H9 (cell line): ENCODE data around the gene TMSB4X. TPM values are rescaled to one million over a fixed set of nuclear protein-coding genes. Genes with fewer than 3 reads are reported as not detected.
A peak's percentile ranks its signal among the peaks of the same experiment; 100 is the strongest.

Experiments used
- DNase-seq: peaks from one replicate; pipeline ENCODE4 v3.0.0-alpha.2; 2017
- H2AFZ ChIP-seq: one replicate; pipeline ENCODE4 v1.6.1; 2013; ENCODE audit warnings: mild to moderate bottlenecking, low read length, control low read depth, moderate library complexity
- H2AK5ac ChIP-seq: 2 replicates; pipeline ENCODE4 v1.6.1; 2013; ENCODE audit warnings: low read length, control low read depth, mixed read lengths; ENCODE audit not compliant: insufficient read length
- H2BK120ac ChIP-seq: one replicate; pipeline ENCODE4 v1.6.1; 2013; ENCODE audit warnings: low read depth, mild to moderate bottlenecking, low read length, control low read depth, inconsistent platforms; ENCODE audit not compliant: poor library complexity, severe bottlenecking
- H2BK12ac ChIP-seq: 2 replicates; pipeline ENCODE4 v1.6.1; 2013; ENCODE audit warnings: low read length, control low read depth, mixed read lengths, low read depth; ENCODE audit not compliant: insufficient read length
- H2BK15ac ChIP-seq: 2 replicates; pipeline ENCODE4 v1.6.1; 2013; ENCODE audit warnings: low read depth, low read length, control low read depth
- H2BK20ac ChIP-seq: one replicate; pipeline ENCODE4 v1.6.1; 2013; ENCODE audit warnings: low read depth, mild to moderate bottlenecking, low read length, control low read depth, inconsistent platforms; ENCODE audit not compliant: poor library complexity, severe bottlenecking
- H2BK5ac ChIP-seq: 2 replicates; pipeline ENCODE4 v1.6.1; 2013; ENCODE audit warnings: low read length, control low read depth, mixed read lengths; ENCODE audit not compliant: insufficient read length
- H3K14ac ChIP-seq: 2 replicates; pipeline ENCODE4 v1.6.1; 2013; ENCODE audit warnings: low read length, control low read depth; ENCODE audit not compliant: insufficient read depth
- H3K18ac ChIP-seq: 2 replicates; pipeline ENCODE4 v1.6.1; 2013; ENCODE audit warnings: low read depth, mild to moderate bottlenecking, mixed read lengths, low read length, control low read depth; ENCODE audit not compliant: insufficient read length
- H3K23ac ChIP-seq: 2 replicates; pipeline ENCODE4 v1.6.1; 2013; ENCODE audit warnings: low read length, control low read depth, mixed read lengths, low read depth; ENCODE audit not compliant: insufficient read length
- H3K23me2 ChIP-seq: 2 replicates; pipeline ENCODE4 v1.6.1; 2013; ENCODE audit warnings: low read depth, mild to moderate bottlenecking, mixed read lengths, low read length, control low read depth; ENCODE audit not compliant: insufficient read length, poor library complexity, severe bottlenecking
- H3K27ac ChIP-seq: 2 replicates; pipeline ENCODE4 v1.5.1; 2013; ENCODE audit warnings: low read length, control low read depth, mixed read lengths, low read depth; ENCODE audit not compliant: insufficient read length
- H3K27me3 ChIP-seq: 2 replicates; pipeline ENCODE4 v1.6.1; 2013; ENCODE audit warnings: low read length, control low read depth, inconsistent platforms; ENCODE audit not compliant: insufficient read depth
- H3K4ac ChIP-seq: 2 replicates; pipeline ENCODE4 v1.6.1; 2013; ENCODE audit warnings: low read depth, mild to moderate bottlenecking, control low read depth, inconsistent platforms, low read length, moderate library complexity
- H3K4me1 ChIP-seq: 2 replicates; pipeline ENCODE4 v1.6.1; 2013; ENCODE audit warnings: low read length, control low read depth, inconsistent platforms; ENCODE audit not compliant: insufficient read depth
- H3K4me2 ChIP-seq: 2 replicates; pipeline ENCODE4 v1.6.1; 2013; ENCODE audit warnings: low read length, control low read depth, mixed read lengths; ENCODE audit not compliant: insufficient read length, insufficient read depth
- H3K56ac ChIP-seq: 2 replicates; pipeline ENCODE4 v1.6.1; 2013; ENCODE audit warnings: low read depth, mild to moderate bottlenecking, mixed read lengths, low read length, control low read depth; ENCODE audit not compliant: insufficient read length
- H3K79me1 ChIP-seq: 2 replicates; pipeline ENCODE4 v1.6.1; 2013; ENCODE audit warnings: low read depth, mild to moderate bottlenecking, moderate library complexity, low read length, control low read depth, inconsistent platforms; ENCODE audit not compliant: insufficient read depth, poor library complexity, severe bottlenecking
- H3K79me2 ChIP-seq: 2 replicates; pipeline ENCODE4 v1.6.1; 2013; ENCODE audit warnings: low read length, control low read depth, inconsistent platforms; ENCODE audit not compliant: insufficient read depth
- H3K9ac ChIP-seq: 2 replicates; pipeline ENCODE4 v1.6.1; 2013; ENCODE audit warnings: low read length, control low read depth, mixed read lengths; ENCODE audit not compliant: insufficient read length; ENCODE audit errors: extremely low read depth
- H3K9me3 ChIP-seq: one replicate; pipeline ENCODE4 v1.6.1; 2013; ENCODE audit warnings: low read depth, low read length, inconsistent platforms; ENCODE audit not compliant: control insufficient read depth
- H3T11ph ChIP-seq: one replicate; pipeline ENCODE4 v1.6.1; 2013; ENCODE audit warnings: mild to moderate bottlenecking, low read length, control low read depth, inconsistent platforms
- H4K20me1 ChIP-seq: one replicate; pipeline ENCODE4 v1.6.1; 2013; ENCODE audit not compliant: control insufficient read depth, insufficient read length, insufficient read depth
- H4K5ac ChIP-seq: 2 replicates; pipeline ENCODE4 v1.6.1; 2013; ENCODE audit warnings: low read depth, mild to moderate bottlenecking, mixed read lengths, low read length, control low read depth; ENCODE audit not compliant: insufficient read length
- H4K8ac ChIP-seq: replicated peaks from 2 replicates; pipeline ENCODE4 v1.6.1; 2013; ENCODE audit warnings: low read length, control low read depth, mixed read lengths, low read depth; ENCODE audit not compliant: insufficient read length
- H4K91ac ChIP-seq: 2 replicates; pipeline ENCODE4 v1.6.1; 2013; ENCODE audit warnings: low read depth, mild to moderate bottlenecking, moderate library complexity, mixed read lengths, low read length, control low read depth; ENCODE audit not compliant: insufficient read length
- H3K27ac Mint-ChIP-seq, 3 experiments: 2 replicates in 2 of 3; 3 replicates in 1 of 3; pipeline ENCODE4 v1.8.0; 2020 to 2021; ENCODE audit warnings: mixed read lengths in 3 of 3, mild to moderate bottlenecking in 1 of 3, moderate library complexity in 1 of 3
- H3K27me3 Mint-ChIP-seq: 2 replicates; pipeline ENCODE4 v1.8.0; 2021; ENCODE audit warnings: low read depth, mild to moderate bottlenecking, moderate library complexity, mixed read lengths
- H3K36me3 Mint-ChIP-seq, 3 experiments: 2 replicates in 2 of 3; 3 replicates in 1 of 3; pipeline ENCODE4 v1.8.0; 2020 to 2021; ENCODE audit warnings: low read depth in 3 of 3, mixed read lengths in 3 of 3; ENCODE audit not compliant: insufficient read depth in 1 of 3
- H3K4me1 Mint-ChIP-seq, 2 experiments: 2 replicates each; pipeline ENCODE4 v1.8.0; 2020; ENCODE audit warnings: mixed read lengths in 2 of 2
- H3K4me3 Mint-ChIP-seq, 2 experiments: 2 replicates in 1 of 2; 3 replicates in 1 of 2; pipeline ENCODE4 v1.8.0; 2020 to 2021; ENCODE audit warnings: mild to moderate bottlenecking in 2 of 2, mixed read lengths in 2 of 2, moderate library complexity in 1 of 2
- H3K9me3 Mint-ChIP-seq, 2 experiments: 2 replicates in 1 of 2; 3 replicates in 1 of 2; pipeline ENCODE4 v1.8.0; 2020; ENCODE audit warnings: mild to moderate bottlenecking in 2 of 2, mixed read lengths in 2 of 2, moderate library complexity in 1 of 2
- CTCF ChIP-seq: fragments of 200-600 bp; sonication (generic); conservative IDR thresholded peaks from 3 replicates; pipeline ENCODE4 v1.8.0; 2021; ENCODE audit warnings: antibody characterized with exemption, mild to moderate bottlenecking
- WGBS: extraction: QIAGEN DNeasy Blood & Tissue Kit; methylation state at CpG from one replicate; pipeline ENCODE4 v1.1.7; 2013; ENCODE audit warnings: missing lambda C conversion rate, low lambda C conversion rate, mixed read lengths; ENCODE audit not compliant: insufficient read length; ENCODE audit errors: extremely low coverage; 5-methylcytosine and 5-hydroxymethylcytosine counted together
- total RNA-seq: library from RNA; stranded (reverse); gene quantifications from 2 replicates; pipeline ENCODE4 v1.2.1, GENCODE V29; 2021

The TMSB4X gene
- total RNA-seq, 1 experiment from 2014 or later, result 2,733 TPM

GRCh38 chrX:12955882-12956703, 18.8 kb upstream of the TMSB4X start:
- Histone ChIP-seq H3K9ac (no peak overlapping the region), H3K4me2 (no peak overlapping the region), H4K91ac (peak overlapping the region; percentile 19), H3K56ac (no peak overlapping the region), H3K23ac (no peak overlapping the region), H2BK20ac (no peak overlapping the region), H3K27me3 (no peaks in the 10 kb centered on the region), H3K79me1 (no peaks in the 10 kb centered on the region), H3K79me2 (no peaks in the 10 kb centered on the region), H3K23me2 (no peaks in the 10 kb centered on the region), H2BK5ac (no peak overlapping the region), H3K4ac (no peak overlapping the region), H4K8ac (peak overlapping the region; percentile 67), H4K20me1 (no peaks in the 10 kb centered on the region), H3K14ac (no peak overlapping the region), H2BK120ac (no peak overlapping the region), H2AK5ac (no peak overlapping the region), H3T11ph (no peak overlapping the region), H3K9me3 (no peaks in the 10 kb centered on the region), H2AFZ (no peak overlapping the region), H3K4me1 (peaks cover 2% of the 10 kb centered on the region; the same call in 1 of the 2 replicates), H2BK12ac (no peak overlapping the region), H4K5ac (no peak overlapping the region), H3K27ac (peak overlapping the region; percentile 26), H3K18ac (no peak overlapping the region), H2BK15ac (no peak overlapping the region)
- WGBS, result no CpG with 5 or more reads among the region's 20 CpGs
- no peak for DNase-seq
- H3K27ac Mint-ChIP-seq, result no peak overlapping the region
- H3K27me3 Mint-ChIP-seq, result no peaks in the 10 kb centered on the region; the same call in 1 of the 2 replicates
- H3K4me3 Mint-ChIP-seq, result no peak overlapping the region
- H3K36me3 Mint-ChIP-seq, result peaks cover 0 to 5% (median 5%) of the 10 kb centered on the region in 3 experiments; a peak in 4 of 7 replicates
- H3K9me3 Mint-ChIP-seq, result peaks cover 60% of the 10 kb centered on the region in 2 experiments
- H3K4me1 Mint-ChIP-seq, result peaks cover 0 to 5% of the 10 kb centered on the region in 2 experiments; a peak in 3 of 4 replicates
- TF ChIP-seq CTCF, result no peak
